Limb (tissue), 2 donors: ENCODE data around the gene CLCN4.

Source experiments
- DNase-seq, 2 donors: peaks; one replicate each; pipeline ENCODE4 v3.0.0-alpha.2; 2016; ENCODE audit errors: extremely low spot score in 2 of 2

Gene CLCN4

DNA sequence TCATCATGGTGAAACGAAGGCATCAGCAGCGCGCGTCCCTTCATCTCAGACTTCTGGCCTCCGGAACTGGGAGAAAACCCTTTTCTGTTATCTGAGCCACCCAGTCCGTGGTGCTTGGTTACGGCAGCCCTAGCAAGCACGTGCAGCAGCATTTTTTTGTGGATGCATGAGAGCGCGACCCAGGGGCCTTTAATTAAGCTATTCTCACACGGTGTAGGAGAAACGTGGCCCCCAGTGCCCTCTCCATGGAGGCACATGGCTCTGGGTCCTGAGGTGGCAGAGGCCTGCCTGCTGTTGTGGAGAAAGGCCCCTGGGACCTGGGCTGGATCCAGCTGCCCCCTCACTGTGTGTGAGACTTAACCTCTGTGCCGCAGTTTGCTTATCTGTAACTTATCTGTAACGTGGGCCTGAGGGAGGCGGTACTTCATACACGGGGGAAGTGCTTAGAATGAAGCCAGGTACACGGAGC lies 9.5 kb downstream of the CLCN4 start:
- DNase-seq = no peak

DNA sequence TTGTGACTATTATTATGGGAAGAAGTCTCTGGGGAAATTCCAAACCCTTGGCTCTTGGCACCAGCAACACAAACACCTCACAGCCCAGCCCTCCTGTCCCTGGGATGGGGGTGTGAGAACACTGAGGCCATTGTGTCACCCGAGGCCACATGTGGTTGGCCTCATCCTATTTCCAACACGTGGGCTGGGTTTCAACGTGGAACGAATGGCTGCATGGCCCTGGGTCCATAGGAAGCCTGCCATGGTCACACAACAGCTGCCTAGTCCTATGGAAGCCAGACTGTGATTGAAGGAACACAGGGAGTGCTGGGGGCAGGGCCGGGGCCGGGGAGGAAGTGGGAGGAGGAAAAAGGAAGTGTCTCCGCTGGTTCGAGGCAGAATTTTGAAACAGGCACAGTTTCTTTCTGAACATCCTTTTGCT lies 10.0 kb downstream of the CLCN4 start:
- peak in 1 of 2 donors; percentile 40 for DNase-seq

DNA sequence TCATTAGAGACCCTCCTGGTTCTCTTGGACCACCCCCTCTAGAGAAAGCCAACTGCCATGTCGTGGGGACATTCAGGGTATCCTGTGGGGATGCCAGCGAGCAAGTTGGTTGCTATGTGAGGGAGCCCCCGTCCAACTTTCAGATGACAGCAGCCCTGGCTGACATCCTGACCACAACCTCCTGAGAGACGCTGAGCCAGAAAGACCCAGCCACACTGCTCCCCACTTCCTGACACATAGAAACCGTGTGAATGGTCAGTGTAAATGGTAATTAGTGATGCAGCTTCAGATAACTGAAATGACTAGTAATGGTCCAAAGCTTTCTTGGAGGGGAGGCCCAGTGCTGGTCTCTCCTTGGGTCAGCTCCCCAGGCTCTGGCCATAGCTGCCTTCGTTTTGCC lies 10.8 kb downstream of the CLCN4 start:
- DNase-seq = no peak

DNA sequence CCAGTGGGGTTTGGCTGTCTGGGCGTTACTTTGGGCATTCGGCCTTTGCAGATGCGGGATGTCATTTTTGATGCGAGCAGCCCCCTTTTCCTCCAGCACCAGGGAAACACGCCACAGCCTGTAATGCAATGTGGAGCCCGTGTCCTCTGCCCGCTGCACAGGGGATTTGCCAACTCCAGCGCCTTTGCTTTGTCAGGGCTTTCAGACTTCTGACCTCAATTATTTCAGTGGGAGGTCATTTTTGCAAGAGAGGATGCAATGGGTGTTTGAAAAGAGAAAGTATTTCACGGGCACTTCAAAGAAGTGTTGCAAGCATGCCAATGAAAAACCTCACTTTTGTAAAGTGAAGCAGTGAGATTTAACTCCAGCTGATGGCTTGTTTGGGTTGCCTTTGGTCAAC lies 11.5 kb downstream of the CLCN4 start:
- DNase-seq = no peak

DNA sequence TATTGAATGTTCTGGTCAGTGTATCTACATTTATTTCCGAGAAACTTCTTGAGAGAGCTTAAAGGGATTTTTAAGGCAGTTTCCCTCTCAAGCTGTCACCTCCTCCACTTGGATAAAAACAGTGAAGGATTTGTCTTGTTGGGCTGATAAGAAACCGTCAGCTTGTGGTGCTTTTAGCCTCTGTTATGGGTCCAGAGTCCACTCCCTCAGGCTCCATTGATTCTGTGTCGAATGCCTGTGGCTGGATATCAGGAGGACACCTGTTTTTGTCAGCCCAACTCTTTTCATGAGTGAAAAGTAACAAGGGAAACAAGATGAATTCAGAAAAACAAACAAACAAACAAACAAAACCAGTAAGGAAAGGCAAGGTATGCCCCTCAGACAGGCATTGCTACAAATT lies 12.4 kb downstream of the CLCN4 start:
- no peak for DNase-seq

DNA sequence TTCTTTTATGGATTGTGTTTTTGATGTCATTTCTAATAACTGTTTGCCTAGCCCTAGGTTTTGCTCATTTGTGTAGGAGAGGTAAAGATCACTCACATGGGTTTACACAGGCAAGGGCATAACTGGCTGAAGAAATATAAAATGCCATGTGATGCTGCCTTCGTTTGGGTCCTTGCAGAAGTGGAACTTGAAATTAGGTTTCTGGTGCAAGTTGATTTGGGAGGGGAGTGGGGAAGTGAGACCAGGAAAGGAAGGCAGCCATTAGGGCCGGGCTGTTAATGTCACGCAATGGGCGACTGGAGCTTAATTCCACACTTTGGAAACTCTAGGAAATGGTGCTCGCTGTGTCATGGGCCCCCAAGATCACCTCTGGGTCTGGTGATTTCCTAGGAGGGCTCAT lies 14.5 kb downstream of the CLCN4 start:
- no peak for DNase-seq

DNA sequence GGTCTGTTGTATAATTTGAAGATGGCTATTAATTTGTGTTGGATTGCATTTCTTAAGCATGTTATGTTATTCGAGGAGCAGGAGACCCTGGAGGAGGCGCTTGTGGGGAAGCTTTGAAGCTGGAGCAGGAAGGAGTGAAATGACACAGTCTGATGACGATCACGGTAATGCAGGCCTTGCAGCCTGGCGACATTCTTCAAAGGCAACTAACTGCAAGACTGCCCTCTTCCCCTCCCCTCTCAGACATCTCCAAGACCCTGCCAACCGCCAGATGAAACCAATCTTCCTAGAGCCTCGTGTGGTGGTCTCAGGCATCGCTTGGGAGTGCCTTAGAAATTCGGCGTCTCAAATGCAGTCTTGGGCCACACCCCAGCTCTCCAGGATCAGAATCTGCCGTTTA lies 16.1 kb downstream of the CLCN4 start:
- peak in 1 of 2 donors; percentile 39 for DNase-seq

DNA sequence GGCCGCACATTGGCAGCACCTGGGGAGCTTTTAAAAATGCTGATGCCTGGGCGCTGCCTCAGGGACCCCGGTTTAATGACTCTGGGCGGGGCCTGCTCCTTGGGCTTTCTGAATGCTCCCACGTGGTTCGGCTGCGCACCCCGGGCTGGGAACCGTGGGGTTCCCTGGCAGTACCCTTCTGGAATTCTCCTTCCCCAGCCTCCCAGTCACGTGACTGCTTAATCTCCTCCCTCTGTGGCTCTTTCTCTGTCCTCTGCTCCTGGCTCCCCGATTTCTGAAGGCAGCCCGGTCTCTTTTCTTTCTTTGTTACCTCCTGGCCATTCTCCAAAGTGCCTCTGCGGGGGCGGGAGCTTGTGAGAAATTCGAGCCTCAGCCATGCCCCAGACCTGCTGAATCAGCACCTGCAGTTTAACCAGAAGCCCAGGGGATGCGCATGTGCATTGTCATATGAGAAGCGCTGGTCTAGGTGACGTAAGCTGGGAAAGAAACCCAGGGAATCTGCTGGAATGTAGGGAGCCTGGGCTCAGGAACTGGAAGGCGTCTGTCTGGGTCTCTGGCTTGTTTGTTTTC lies 16.6 kb downstream of the CLCN4 start:
- DNase-seq = peak; percentile 40 to 69

DNA sequence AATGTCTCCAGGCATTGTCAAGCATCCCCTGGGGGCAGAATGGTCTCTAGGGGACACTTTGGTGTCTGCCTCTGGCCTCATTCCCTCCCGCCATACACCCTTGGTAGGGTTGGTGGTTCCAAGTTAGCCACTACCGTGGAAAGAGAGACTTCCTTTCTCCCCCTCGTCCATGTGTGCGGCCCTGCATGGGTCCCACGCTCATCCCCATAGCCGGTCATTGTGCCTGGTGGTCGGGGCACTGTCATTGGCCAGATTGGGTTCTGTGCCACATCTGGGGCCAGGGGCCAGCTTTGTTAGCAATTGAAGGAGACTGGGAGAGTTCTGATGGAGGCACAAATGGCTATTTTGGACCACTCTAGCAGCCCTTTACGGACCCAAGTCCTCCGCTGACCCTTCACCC lies 17.3 kb downstream of the CLCN4 start:
- no peak for DNase-seq

DNA sequence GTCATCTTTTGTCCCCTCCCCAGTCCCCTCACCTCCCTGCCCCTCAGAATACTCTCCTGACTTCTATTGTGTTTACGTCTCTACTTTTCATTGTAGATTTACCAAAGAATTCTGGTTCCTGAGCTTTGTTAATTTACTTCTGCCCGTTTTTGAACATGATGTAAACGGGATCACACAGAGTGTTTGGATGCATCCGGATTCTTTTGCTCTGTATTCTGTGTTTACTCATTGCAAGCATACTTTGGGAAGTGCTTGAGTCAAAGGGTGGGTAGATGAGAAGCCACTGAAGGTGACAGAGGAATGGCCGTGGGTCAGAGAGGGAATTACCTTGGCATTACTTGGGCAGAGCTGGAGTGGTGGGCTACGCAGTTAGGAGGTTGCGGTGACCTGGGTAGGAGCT lies 18.0 kb downstream of the CLCN4 start:
- no peak for DNase-seq

DNA sequence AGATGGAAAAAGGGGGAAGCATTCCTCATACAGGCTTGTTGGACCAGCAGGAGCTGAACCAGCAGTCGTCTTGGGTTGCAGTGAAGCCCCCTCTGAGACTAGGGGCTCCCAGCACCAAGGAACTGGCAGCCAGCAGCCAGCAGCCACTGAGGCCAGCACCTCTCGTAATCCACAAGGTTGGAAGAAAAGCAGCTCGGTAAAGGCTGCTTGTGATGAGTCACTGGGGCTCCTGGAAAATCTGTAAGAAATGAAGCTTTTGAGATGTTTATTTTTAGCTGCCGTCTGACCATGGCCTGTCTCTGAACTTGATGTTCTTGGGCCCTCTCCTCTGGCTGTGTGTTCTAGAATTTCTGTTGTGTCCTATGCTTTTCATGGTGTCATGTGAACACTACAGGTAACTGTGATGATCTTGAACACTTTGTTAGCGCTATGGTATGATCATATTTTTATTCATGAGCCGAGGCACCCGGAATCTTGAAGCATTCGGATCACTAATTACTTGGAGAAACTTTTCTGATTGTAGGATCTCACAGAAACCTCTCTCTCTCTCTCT lies 18.6 kb downstream of the CLCN4 start:
- DNase-seq = no peak

DNA sequence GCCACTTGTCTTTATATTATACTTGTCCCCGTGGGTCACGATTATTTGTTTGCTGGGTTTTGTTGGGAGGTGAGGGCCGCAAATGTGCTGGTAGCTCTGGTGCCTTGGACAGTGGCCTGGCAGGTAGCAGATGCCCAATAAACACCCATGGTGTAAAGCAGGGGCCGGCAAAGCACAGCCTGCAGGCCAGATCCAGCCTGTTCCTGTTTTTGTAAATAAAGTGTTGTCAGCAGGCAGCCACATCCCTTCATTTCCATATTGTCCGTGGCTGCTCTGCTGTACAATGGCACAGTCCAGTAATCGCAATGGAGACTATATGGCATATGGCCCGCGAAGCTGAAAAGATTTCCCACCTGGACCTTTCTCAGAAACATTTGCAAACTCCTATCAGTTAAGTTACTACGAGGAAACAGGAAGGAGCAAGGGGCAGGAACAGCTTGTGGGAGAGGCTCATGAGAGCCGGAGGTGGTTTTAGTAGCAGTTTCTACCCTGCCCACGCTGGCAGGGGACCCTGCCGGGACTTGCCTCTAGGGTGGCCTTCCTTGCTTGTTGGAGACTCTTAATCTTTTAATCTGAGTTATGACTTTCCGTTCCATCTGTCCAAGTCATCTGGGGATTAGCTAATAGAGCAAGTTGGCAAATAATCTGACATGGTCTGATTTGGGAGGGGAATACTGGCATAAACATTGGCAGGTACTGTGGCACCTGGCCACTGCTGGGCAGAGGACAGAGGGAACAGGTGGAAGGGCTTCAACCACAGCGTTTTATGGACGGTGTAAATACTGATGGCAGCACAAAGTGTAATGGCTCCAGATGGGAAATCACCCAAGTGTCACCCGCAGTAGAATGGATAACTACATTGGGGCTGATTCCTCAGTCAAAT lies 19.6 kb downstream of the CLCN4 start:
- no peak for DNase-seq

DNA sequence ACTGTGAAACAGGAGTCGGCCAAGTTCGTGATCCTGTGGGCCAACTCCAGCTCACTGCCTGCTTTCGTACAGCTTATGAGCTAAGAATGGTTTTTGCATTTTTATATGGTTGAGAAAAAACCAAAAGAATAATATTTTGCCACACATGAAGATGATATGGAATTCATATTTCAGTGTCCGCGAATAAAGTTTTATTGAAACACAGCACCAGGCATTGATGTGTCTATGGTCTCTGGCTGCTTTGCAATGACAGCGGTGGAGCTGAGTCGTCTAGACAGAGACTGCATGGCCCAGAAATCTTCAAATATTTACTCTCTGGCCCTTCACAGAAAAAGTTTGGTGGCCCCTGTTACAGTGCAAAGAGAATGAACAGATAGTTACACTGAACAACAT lies 20.2 kb downstream of the CLCN4 start:
- DNase-seq = no peak

DNA sequence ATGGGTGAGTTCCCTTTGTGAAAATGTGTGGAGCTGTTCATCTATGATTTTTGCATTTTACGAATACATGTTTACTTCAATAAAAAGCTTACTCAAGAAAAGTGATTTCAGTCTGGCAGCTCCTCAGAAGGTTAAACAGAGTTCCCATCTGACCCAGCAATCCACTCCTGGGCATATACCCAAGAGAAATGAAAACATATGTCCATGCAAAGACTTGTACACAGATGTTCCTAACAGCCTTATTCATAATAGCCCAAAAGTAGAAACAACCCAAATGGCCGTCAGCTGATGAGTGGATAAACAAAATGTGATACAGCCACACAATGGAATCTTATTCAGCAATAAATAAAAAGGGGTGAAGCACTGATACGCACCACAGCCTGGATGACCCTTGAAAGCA lies 20.8 kb downstream of the CLCN4 start:
- DNase-seq = no peak

DNA sequence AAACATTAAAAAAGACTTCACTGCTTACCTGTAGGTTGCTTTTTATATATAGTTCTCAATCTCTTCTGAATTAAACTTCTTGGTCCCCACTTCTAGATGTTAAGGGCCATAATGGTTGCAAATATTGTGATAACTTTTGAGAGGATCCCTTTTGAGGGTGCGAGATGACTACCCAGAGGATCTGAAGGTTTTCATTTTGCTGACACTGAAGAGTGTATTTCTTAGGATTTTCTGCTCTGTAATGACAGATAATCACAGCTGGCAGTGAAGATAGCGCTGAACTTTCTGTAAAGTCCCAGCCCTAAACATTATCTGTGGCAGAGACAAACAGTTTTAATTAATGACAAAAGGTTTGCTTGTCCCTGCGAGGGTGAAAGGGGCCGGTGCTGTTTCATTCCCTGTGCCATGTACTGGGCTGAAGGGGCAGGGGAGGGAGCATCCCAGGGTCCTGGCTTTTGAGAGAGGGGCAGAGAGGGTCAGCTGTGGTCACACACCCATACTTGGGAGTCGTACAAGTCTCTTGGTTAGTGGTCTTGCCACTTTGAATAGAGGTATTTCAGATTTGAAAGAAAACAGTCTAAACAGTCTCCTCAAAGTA lies 22.2 kb downstream of the CLCN4 start:
- DNase-seq = no peak

DNA sequence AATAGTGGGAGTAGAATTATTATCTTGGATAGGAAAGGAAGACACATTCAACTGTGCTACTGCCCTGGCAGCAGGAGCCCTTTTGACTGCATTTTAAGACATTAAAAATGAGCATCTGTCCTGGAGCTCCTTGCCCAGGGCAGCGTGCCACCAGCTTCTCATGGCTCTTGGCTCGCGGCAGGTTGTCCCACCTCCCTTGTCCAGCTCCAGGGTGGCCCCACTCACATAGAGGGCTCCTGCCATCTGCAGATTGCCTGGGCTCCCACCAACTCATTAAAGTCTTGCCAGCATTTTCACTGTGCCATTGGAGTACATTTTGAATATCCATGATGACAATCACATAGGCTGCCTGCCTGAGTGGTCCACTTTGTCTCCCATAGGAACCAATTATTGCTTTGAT lies 27.0 kb downstream of the CLCN4 start:
- DNase-seq = no peak

DNA sequence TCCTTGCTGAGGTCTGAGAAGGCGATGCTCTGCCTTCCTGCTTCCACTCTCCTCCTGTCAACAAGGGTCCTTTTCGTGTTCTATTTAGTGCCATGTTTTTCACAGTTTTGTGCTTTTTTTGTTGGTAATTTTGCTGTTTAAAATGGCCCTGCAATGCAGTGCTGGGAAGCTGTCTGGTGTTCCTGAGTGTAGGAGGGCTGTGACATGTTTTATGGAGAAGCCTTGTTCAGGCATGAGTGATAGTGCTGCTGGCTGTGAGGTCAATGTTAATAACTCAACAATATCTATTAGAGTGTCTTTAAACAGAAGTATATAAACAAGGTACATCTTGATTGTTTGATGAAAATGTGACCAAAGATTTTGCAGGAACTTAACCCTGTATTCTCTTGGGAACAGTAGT lies 27.6 kb downstream of the CLCN4 start:
- no peak for DNase-seq

DNA sequence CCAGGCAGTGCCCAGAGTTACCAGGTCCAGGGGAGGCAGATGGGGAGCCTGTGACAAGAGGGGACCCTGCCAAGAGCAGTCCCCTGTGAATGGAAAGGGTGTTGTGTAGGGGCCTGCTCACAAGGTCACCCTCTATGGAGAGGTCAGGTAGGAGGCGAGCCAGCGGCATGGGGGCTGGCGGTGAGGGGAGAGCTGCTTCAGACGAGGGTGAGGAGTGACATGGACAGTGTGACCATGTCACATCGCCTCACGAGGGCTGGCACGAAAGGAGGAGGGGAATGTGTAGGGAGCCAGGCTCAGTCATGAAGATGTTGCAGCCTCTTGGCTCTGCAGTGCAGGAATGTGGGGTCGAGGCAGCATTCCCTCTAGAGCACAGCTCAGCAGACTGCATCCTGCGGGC lies 29.6 kb downstream of the CLCN4 start:
- DNase-seq = no peak

DNA sequence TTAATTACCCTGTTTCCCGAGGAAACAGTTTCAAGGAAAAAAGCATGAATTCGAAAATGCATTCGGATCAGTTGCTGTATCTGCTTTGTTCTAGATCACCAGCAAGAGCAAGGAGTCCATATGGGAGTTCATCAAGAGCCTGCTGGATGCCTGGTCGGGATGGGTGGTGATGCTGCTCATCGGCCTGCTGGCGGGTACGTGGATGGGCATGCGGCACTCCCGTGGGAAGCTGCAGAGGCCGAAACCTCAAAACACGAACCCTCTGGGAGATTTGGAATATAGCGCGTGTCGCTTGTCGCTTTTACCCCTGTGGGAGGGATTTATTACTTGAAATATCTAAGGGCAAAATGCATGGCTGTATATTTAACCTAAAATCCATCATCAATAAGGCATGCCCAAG lies 30.6 kb downstream of the CLCN4 start:
- no peak for DNase-seq

DNA sequence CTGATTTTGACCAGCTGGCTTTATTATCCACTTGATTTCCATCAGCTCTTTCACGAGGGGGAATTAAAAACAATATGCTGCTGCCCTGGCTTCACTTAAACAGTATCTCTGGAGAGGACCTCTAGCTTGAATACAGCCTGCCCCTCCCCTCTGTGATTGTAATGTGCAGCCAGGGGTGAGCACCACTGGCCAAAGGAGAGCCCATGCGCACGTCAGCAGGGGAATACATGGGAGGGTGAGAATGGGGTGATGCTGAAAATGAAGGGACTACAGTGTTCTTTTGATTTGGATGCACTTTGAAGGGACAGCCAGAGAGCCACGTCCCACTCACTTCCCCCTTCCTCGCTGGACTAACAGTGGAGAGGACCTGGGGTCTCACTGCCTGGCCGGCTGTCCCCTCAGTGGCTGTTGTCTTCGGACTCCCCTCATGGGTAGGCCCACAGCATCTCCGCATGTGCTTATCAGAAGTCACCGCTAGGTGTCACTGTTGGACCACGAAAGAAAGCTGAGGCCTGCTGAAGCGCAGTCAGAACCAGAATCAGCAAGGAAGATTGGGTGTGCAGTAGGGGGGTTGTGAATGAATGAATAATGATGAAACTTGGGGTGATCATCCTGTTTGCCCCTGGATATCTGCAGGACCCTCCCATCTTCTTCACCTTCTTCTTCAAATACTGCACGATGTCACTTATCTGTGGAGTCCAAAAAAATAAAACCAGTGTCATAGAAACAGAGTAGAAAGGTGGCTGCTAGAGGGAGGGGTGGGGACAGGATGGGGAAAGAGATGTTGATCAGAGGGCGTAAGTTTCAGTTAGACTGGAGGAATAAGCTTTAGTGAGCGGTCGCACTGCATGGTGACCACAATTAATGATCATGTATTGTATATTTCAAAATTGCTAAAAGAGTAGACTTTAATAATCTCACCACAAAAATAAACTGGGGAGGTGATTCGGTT lies 32.8 kb downstream of the CLCN4 start:
- DNase-seq = peak; percentile 37 to 82

DNA sequence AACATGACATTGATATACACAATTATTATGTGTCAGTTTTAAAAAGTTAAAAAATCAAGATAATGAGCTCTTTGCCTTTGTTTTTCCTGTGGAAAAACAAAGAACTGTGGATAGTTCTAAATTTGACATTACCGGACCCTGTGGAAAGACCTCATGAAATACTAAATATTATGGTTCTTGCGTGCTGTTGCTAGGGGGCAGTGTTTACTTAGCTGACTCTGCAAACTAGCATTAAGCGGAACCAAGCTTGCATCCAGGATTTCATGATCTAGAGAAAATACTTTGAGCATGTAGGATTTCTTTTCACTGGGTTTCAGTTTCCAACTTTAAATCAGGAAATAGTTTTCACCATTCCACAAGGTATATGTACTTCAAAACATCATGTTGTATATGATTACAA lies 33.6 kb downstream of the CLCN4 start:
- peak; percentile 38 to 71 for DNase-seq
